ENCODE data around the gene EHF.
A peak's percentile ranks its signal among the peaks of the same experiment; 100 is the strongest.

EHF gene

GRCh38 chr11:34625576-34625975 lies 4.7 kb downstream of the EHF start:
- DNase-seq: no peak

DNA sequence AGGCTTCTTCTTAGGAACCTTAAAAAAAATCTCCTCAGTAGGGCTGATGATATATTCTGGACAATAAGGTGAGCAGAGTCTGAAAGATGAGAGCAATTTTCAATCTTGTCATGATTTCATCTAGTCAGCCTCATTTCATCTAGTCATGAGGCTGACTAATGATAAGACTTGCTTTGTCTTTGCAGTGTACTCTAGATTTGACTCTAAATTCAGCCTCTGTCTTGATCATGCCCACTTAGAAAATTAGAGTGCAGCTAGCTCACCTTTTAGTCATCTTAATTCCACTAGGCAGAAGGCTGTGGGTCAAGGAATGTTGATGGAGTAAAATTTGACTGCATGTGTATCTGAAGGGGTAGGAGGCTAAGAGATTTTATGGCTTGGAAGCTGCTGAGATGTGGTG lies 5.5 kb downstream of the EHF start:
- DNase-seq: no peak

GRCh38 chr11:34627197-34627596 lies 6.3 kb downstream of the EHF start:
- DNase-seq: no peak

DNA sequence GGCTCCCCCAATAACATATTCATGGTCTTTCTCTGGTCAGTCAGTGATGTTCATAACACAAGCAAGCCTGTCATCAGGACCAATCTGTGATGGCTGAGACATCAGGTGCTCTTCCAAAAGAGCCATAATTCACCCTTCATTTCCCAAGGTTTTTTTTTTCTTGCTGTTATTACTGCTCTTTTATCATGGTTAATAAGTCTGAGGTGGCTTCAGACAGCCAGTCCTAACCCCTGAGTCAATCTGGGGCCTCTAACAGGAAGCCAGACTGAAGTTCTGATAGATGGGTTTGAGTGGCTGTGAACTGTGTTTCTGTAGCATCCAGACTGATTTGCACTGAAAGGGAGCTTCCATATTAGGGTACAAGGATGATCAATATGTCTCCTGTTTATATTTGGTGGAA lies 8.8 kb downstream of the EHF start:
- DNase-seq: no peak

- no peak for DNase-seq
Measured at GRCh38 chr11:34630544-34630943, 9.7 kb downstream of the EHF start.

DNA sequence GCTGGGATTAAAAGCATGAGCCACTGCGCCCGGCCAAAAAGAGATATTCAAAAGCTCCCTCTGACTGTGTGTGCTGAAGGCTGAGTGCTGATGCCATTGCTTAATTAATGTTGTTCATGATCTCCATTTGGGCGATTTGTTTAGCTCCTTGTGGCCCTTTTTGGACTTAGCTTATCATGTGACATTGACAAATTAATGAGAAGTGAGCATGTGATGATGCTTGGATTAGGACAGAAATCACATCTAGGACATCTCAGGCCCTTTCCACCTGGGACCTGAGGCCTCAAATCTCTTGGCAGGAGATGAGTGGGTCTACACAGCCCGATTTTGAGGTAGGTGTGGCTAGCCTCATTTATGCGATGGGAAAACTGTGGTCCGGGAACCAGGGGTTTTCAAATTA lies 10.4 kb downstream of the EHF start:
- no peak for DNase-seq

DNA sequence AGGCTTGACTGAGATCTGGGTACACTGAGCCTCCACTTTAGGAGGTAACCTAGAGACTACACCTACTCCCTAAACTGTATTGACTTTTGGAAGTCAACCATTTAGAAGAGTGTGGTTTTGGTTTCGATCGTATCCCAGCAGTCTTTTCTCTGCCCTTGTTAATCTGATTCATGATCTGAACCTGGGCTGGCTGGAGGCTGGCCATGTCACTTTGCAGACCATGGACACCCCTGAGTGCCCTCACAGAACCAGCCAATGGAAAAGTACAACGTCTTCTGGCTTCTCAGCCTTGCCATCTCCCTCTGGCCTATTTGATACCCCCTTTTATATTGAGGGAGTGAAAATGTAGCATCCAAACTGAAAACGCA lies 10.8 kb downstream of the EHF start:
- DNase-seq: no peak

- no peak for DNase-seq
Measured at GRCh38 chr11:34632105-34632791, 11.4 kb downstream of the EHF start.

DNA sequence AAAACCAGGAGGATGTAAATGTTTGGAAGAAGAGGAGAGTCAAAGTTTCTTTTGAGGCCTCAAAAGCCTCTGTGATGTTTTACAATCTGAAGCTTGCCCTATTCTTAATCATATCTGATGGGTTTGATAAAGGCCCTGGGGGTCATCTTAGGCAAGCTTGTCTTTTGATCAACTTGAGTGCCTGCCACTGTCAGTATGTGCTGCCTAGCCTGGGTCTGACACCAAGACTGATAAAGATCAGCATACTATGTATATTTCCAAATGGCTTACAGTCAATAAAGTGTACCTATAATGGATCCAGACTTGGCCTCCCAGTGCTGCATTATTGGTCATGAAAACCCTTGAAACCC lies 12.7 kb downstream of the EHF start:
- no peak for DNase-seq

GRCh38 chr11:34633990-34634693 lies 13.2 kb downstream of the EHF start:
- DNase-seq: peak; percentile 70 to 92 (median 78)

DNA sequence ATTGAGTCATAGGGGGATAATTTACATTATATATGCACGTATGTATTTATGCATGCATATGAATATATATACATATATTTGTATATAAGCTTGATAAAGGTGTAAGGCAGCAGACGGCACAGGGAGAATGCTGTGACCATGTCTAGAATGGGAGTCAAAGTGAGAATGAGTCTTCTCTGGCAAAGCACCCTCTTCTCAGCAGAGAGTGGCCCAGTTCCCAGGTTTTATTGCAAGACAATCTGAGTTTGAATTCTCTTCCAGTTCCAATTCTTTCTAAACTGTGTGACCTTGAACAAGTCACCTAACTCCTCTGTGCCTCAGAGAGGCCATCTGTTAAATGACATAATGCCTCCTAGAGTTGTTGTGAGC lies 13.8 kb downstream of the EHF start:
- no peak for DNase-seq

DNA sequence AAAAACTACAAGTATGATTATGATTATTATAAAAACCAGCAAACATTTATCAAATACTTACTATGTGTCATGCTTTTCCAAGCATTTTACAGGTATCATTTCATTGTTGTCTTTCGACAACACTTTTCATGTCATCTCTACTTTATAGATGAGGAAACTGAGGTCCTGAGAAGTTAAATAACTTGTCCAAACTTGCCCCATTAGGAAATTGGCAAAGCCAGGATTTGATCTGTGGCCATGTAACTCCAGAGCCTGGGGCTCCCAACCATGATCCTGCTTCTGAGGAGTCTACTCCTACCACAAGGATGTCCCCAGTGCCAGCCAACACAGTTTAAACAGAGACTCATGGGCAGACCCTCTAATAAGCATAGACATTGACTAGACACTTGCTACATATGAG lies 15.2 kb downstream of the EHF start:
- DNase-seq: no peak

GRCh38 chr11:34637303-34637702 lies 16.4 kb downstream of the EHF start:
- no peak for DNase-seq

GRCh38 chr11:34638897-34639296 lies 18.0 kb downstream of the EHF start:
- DNase-seq: no peak

- no peak for DNase-seq
Measured at GRCh38 chr11:34639545-34639944, 18.7 kb downstream of the EHF start.

DNA sequence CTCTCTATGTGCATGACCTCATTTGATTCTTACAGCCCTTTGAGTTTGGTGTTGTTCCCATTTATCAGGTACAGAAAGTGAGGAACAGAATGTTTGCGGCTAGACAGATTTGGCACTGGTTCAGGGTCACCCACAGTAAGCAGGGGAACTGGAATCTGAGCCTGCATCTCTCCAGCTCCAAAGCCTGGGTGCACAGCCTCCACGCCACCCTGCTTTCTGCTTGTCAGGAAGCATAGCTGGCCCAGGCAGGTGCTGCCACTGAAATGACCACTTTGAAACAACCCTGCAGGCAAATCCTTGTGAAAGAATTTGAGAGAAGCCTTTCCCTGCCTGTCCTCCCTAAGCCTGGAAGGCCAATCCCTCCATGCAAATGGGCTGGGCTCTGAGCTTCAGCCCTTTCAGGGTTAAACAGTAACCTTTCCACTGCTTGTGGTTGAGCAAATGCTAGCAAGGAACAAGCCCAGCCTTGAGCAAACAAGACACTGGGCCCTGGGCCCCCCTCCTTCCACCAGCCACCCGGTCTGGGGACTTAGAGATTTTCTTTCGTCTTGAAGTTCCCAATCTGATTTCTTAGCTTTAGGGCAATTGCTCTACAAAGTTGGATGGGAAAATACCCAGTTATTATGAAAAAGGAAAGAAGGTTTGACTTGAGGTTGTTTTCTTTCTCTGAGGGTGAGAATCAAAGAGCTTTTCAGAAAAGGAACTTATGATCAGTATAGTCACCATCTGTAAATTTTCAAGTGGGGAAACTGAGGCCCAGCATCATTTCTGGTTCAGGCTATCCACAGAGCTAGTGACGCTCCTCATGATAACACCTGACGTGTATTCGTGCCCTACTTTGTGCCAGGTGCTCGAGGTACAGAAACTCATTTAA lies 19.4 kb downstream of the EHF start:
- DNase-seq: no peak

GRCh38 chr11:34640924-34641275 lies 20.0 kb downstream of the EHF start:
- DNase-seq: no peak

- DNase-seq: no peak
Measured at GRCh38 chr11:34641456-34641855, 20.6 kb downstream of the EHF start.

- DNase-seq: no peak
Measured at GRCh38 chr11:34642001-34642554, 21.2 kb downstream of the EHF start.

- DNase-seq: no peak
Measured at GRCh38 chr11:34642873-34643272, 22.0 kb downstream of the EHF start.

DNA sequence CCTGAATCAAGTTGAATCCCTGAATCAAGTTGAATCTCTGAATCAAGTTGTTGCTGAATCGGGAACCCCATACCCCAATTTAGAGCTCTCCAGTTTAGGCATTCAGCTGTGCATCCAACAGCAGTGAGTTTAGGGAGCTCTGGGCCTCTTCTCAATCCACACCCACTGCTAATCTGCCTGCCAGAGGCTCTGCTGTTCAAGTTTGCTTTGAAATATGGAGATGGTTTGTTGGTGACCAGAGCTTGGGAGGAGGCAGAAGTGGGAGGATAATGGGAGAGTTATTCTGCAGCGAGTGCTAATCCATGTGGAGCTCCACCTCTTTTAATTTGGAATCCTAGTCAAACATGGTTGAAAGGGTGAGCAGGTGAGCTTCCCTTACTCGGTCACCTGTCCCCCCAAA lies 22.4 kb downstream of the EHF start:
- DNase-seq: no peak

DNA sequence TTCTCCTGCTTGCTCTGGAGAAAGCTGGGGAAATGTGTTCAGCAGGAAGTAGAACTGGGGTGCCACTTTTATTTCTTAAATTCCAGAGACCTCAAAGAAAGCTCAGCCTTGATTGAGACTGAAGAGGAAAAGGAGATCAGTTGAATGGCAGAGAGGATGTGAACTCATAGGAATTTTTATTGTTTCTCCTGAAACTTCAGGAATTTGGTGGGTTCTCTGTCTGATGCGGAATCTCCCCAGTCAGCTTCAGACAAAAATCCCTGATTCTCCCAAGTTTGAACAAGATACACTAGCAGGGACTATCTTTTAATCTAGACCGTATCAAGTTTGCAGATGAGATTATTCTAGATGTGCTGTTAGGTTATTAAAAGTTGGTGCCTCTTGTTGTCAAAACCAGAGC lies 23.0 kb downstream of the EHF start:
- DNase-seq: no peak

DNA sequence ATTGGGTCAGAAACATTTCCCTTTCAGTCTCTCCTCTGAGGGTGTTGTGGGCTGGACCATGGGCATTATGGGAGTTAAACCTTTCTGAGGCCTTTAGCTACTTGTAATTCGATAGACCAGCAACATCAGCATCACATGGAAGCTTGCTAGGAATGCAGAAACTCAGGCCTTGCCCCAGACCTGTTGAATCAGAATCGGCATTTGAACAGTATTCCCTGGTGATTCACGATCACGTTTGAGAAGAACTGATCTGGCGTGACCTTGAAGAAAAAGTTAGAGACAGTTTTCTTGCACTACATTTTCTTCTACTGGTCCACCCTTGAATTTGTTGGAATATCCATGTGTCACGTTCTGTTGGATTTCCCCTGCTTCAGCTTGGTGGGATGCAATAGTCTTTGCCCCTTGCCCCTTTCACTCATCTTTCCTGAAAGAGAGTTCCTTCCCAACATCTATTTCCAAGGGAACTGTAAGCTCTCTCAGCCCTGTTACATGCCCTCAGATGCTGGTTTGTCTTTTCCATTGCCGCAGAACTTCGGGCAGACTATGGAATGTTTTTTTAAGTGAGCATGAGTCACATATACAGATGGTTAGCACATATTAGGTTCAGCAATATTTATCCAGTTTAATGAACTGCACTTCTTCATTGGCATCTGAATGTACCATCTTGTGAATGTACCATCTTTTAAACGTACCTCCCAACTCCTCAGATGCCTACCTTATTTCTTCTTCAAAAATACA lies 23.9 kb downstream of the EHF start:
- no peak for DNase-seq

Data from suppressor macrophage (primary cell).